Colonic mucosa (tissue), 4 donors: ENCODE data around the gene USP34. TPM values are rescaled to one million over a fixed set of nuclear protein-coding genes. Genes with fewer than 3 reads are reported as not detected.

ENCODE experiments used
- DNase-seq: peaks from one replicate; pipeline ENCODE4 v3.0.0-alpha.2; 2020
- H3K27ac ChIP-seq: fragments of 200-600 bp; one replicate; pipeline ENCODE4 v1.8.0; 2021
- H3K27me3 ChIP-seq: fragments of 200-600 bp; one replicate; pipeline ENCODE4 v1.8.0; 2021
- H3K36me3 ChIP-seq: fragments of 200-600 bp; one replicate; pipeline ENCODE4 v1.8.0; 2021
- H3K4me1 ChIP-seq: fragments of 200-600 bp; one replicate; pipeline ENCODE4 v1.8.0; 2021; ENCODE audit warnings: mild to moderate bottlenecking
- H3K4me3 ChIP-seq: fragments of 200-600 bp; one replicate; pipeline ENCODE4 v1.8.0; 2021
- H3K9ac ChIP-seq, 2 donors: one replicate each; pipeline ENCODE4 v1.7.0; 2013; ENCODE audit warnings: control low read depth in 2 of 2, low read depth in 2 of 2, low read length in 2 of 2
- H3K9me3 ChIP-seq: fragments of 200-600 bp; one replicate; pipeline ENCODE4 v1.8.0; 2021
- CTCF ChIP-seq: fragments of 200-600 bp; IDR thresholded peaks from one replicate; pipeline ENCODE4 v1.8.0; 2022; ENCODE audit warnings: antibody characterized with exemption, mild to moderate bottlenecking
- intact Hi-C: fragments of 100-400 bp; cut with DNase I; formaldehyde crosslinking; loops from one replicate; pipeline ENCODE4 v1.14.1; 2022
- total RNA-seq, 2 donors: library from RNA; stranded (reverse); fragmentation: NEBNext Ultra II Directional in 1 of 2; extraction: Animal tissue kit (Norgen Biotek cat#: 25700) in 1 of 2; gene quantifications; one replicate each; pipeline ENCODE4 v1.2.1, GENCODE V29; 2021
- donor health status: healthy.
- donor health status: DM: no; HTN: no; CAD: no.
- donor health status: DM: no; HTN: no; CAD: no.

The USP34 gene
- total RNA-seq, 2 donors from 2014 or later: 70.8 to 76.3 TPM

GRCh38 chr2:61262699-61263098 is 208.2 kb downstream of the USP34 start:
- DNase-seq: no peak
- no peaks in the 10 kb centered on the region for H3K9me3 ChIP-seq
- intact Hi-C loops: no loop called here
- TF ChIP-seq CTCF: no peak
- H3K36me3 ChIP-seq: no peaks in the 10 kb centered on the region
- no peak overlapping the region for H3K27ac ChIP-seq
- no peaks in the 10 kb centered on the region for H3K27me3 ChIP-seq
- H3K4me1 ChIP-seq: no peaks in the 10 kb centered on the region
- no peak overlapping the region for H3K4me3 ChIP-seq
- H3K9ac ChIP-seq: no peak overlapping the region

- peaks cover 6% of the 10 kb centered on the region for H3K36me3 ChIP-seq
- no peak overlapping the region for H3K9ac ChIP-seq
- H3K27ac ChIP-seq: no peak overlapping the region
- H3K9me3 ChIP-seq: no peaks in the 10 kb centered on the region
- no peaks in the 10 kb centered on the region for H3K4me1 ChIP-seq
- no peak for TF ChIP-seq CTCF
- H3K27me3 ChIP-seq: no peaks in the 10 kb centered on the region
- DNase-seq: no peak
- H3K4me3 ChIP-seq: no peak overlapping the region
- intact Hi-C loops: no loop called here
Measured at GRCh38 chr2:61257446-61257845, 213.4 kb downstream of the USP34 start.

GRCh38 chr2:61255580-61256437 is 215.1 kb downstream of the USP34 start:
- intact Hi-C loops: no loop called here
- no peaks in the 10 kb centered on the region for H3K9me3 ChIP-seq
- no peaks in the 10 kb centered on the region for H3K27me3 ChIP-seq
- H3K9ac ChIP-seq: no peak overlapping the region
- TF ChIP-seq CTCF: no peak
- DNase-seq: no peak
- peaks cover 6% of the 10 kb centered on the region for H3K36me3 ChIP-seq
- no peaks in the 10 kb centered on the region for H3K4me1 ChIP-seq
- no peak overlapping the region for H3K27ac ChIP-seq
- H3K4me3 ChIP-seq: no peak overlapping the region

- H3K9me3 ChIP-seq: no peaks in the 10 kb centered on the region
- no peak for TF ChIP-seq CTCF
- H3K9ac ChIP-seq: no peak overlapping the region
- no peak for DNase-seq
- H3K27ac ChIP-seq: no peak overlapping the region
- H3K4me1 ChIP-seq: no peaks in the 10 kb centered on the region
- peaks cover 6% of the 10 kb centered on the region for H3K36me3 ChIP-seq
- H3K27me3 ChIP-seq: no peaks in the 10 kb centered on the region
- intact Hi-C loops: no loop called here
- no peak overlapping the region for H3K4me3 ChIP-seq
Measured at GRCh38 chr2:61254536-61254935, 216.4 kb downstream of the USP34 start.

GRCh38 chr2:61253136-61253535 is 217.8 kb downstream of the USP34 start:
- Histone ChIP-seq H3K27ac (no peak overlapping the region), H3K27me3 (no peaks in the 10 kb centered on the region), H3K4me3 (no peak overlapping the region), H3K4me1 (no peaks in the 10 kb centered on the region), H3K9ac (no peak overlapping the region), H3K36me3 (peaks cover 6% of the 10 kb centered on the region), H3K9me3 (no peaks in the 10 kb centered on the region)
- intact Hi-C loops: no loop called here
- no peak for DNase-seq
- no peak for TF ChIP-seq CTCF
